Heart left ventricle (tissue), 13 donors: ENCODE data around the gene IRAK1BP1.

Source experiments
- POLR2A ChIP-seq, 2 donors: fragments of 450-650 bp; IDR thresholded peaks; one replicate each; pipeline ENCODE4 v1.6.1; 2017; ENCODE audit warnings: antibody characterized with exemption in 2 of 2, mild to moderate bottlenecking in 2 of 2, moderate library complexity in 2 of 2
- TF ChIP-seq, protein P1 (sequence below), 12 donors: fragments of 200-600 bp; sonication (generic) in 4 of 12; IDR thresholded peaks; one replicate each; pipeline versions ENCODE4 v1.5.0 to v1.8.0; 2018 to 2022; ENCODE audit warnings: antibody characterized with exemption in 12 of 12, mild to moderate bottlenecking in 5 of 12
- donor health status: ischemic (EF 13 %, LVEDD 7.1; RV severe dilation, severe dysfunction).
- donor health status: DM: no; HTN: yes; CAD: no.
- donor health status: DM: no; HTN: no; CAD: no.
- donor health status: ischemic (EF 25% LVEDD 6.9; RV normal size, moderate dysfunction).
- donor health status: ischemic (EF 25% LVEDD 5.7; RV mildly dilated, moderate dysfunction).
- donor health status: ischemic (EF 35%, LVEDD 5.7; RV mildly dilated, moderate dysfunction).
- donor health status: nonischemic (EF 11% LVEDD 7.7; RV severe dilation, severe dysfunction).
- donor health status: DM: yes; HTN: yes; CAD: no.
- donor health status: PGD.
- donor health status: ischemic (EF 29% LVEDD 5.4; RV normal size, mild dysfunction).
- donor health status: nonischemic (EF 23%, LVEDD 6.1; RV moderate dilation, normal function).

DNA sequence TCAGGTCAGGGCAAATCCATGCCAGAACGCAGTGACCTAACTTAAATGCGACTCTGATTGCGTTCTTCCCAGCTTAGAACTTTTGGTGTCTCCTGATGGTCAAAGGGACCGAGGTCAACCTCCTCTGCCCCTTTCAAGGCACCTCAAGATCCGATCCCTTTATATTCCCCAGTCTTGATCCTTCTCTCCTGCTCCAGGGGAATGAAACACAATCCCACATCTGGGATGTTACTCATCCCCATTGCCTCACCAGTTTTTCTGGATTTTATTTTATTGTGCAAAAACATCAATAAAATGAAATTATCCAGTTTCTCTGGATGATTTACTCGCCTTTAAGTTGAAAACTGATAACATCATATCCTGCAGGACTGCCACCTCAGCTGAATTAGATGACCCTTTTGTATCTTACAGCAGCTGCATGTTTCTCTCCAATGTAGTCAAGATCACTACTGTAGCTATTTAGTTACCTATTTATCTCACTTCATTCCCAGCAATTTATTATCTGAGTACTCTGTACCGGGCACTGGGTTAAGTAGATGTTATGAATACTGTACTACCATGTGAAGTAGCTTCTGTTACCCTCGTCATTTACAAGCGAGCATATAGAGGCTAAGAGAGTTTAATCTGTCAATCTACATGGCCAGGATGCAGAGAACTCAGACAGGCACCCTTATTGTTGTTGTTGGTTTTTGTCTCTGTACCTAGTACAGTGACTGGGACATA, 44.0 kb downstream of the IRAK1BP1 start:
- TF ChIP-seq, protein P1, sequence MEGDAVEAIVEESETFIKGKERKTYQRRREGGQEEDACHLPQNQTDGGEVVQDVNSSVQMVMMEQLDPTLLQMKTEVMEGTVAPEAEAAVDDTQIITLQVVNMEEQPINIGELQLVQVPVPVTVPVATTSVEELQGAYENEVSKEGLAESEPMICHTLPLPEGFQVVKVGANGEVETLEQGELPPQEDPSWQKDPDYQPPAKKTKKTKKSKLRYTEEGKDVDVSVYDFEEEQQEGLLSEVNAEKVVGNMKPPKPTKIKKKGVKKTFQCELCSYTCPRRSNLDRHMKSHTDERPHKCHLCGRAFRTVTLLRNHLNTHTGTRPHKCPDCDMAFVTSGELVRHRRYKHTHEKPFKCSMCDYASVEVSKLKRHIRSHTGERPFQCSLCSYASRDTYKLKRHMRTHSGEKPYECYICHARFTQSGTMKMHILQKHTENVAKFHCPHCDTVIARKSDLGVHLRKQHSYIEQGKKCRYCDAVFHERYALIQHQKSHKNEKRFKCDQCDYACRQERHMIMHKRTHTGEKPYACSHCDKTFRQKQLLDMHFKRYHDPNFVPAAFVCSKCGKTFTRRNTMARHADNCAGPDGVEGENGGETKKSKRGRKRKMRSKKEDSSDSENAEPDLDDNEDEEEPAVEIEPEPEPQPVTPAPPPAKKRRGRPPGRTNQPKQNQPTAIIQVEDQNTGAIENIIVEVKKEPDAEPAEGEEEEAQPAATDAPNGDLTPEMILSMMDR (IDR thresholded peaks at IDR 0.05) = no peak
- no peak for TF ChIP-seq POLR2A (IDR thresholded peaks at IDR 0.05)
